Neural progenitor cell (in vitro differentiated cells): ENCODE measurements around the gene GTF3C2.

Source experiments
- EZH2 ChIP-seq: fragments of 200-600 bp; sonication (generic); IDR thresholded peaks from 2 replicates; pipeline ENCODE4 v1.6.1; 2017; ENCODE audit warnings: antibody characterized with exemption, mild to moderate bottlenecking, moderate library complexity
- TF ChIP-seq, protein P1 (sequence below): fragments of 200-600 bp; sonication (generic); IDR thresholded peaks from 2 replicates; pipeline ENCODE4 v1.5.1; 2017; ENCODE audit warnings: antibody characterized with exemption, mild to moderate bottlenecking

DNA sequence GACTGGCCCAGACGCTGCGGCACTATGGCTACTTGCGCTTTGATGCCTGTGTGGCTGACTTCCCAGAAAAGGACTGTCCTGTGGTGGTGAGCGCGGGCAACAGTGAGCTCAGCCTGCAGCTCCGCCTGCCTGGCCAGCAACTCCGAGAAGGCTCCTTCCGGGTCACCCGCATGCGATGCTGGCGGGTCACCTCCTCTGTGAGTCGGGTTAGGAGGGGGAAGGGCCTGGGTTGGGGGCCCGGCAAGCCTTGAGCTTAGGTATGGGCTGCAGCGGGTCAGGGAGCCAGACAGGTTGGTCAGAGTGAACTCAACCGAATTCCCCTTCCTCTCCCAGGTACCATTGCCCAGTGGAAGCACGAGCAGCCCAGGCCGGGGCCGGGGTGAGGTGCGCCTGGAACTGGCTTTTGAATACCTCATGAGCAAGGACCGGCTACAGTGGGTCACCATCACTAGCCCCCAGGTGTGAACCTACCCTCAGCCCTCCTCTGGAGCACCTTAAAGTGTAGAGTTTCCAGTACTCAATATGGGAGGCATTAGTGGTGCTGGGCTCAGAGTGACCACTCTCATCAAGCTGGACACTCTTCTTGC is 19.0 kb upstream of the GTF3C2 start:
- TF ChIP-seq EZH2, result no peak
- TF ChIP-seq, protein P1, sequence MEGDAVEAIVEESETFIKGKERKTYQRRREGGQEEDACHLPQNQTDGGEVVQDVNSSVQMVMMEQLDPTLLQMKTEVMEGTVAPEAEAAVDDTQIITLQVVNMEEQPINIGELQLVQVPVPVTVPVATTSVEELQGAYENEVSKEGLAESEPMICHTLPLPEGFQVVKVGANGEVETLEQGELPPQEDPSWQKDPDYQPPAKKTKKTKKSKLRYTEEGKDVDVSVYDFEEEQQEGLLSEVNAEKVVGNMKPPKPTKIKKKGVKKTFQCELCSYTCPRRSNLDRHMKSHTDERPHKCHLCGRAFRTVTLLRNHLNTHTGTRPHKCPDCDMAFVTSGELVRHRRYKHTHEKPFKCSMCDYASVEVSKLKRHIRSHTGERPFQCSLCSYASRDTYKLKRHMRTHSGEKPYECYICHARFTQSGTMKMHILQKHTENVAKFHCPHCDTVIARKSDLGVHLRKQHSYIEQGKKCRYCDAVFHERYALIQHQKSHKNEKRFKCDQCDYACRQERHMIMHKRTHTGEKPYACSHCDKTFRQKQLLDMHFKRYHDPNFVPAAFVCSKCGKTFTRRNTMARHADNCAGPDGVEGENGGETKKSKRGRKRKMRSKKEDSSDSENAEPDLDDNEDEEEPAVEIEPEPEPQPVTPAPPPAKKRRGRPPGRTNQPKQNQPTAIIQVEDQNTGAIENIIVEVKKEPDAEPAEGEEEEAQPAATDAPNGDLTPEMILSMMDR, result no peak
